D721Med (cell line): Measurements from ENCODE around the gene RFX3.

Source experiments
- DNase-seq: peaks from one replicate; pipeline ENCODE4 v3.0.0; 2011; ENCODE audit warnings: low spot score; ENCODE audit not compliant: insufficient read length
- FAIRE-seq: peaks from 2 replicates; lab custom pipeline; 2011; peaks lifted over from hg19 to GRCh38; lab: Jason Lieb, UNC
- TF ChIP-seq, protein P1 (sequence below): IDR thresholded peaks from 2 replicates; pipeline ENCODE4 v1.5.1; 2012; ENCODE audit warnings: mild to moderate bottlenecking, control low read depth; ENCODE audit not compliant: insufficient read depth; ENCODE audit errors: missing control alignments

Gene RFX3

DNA sequence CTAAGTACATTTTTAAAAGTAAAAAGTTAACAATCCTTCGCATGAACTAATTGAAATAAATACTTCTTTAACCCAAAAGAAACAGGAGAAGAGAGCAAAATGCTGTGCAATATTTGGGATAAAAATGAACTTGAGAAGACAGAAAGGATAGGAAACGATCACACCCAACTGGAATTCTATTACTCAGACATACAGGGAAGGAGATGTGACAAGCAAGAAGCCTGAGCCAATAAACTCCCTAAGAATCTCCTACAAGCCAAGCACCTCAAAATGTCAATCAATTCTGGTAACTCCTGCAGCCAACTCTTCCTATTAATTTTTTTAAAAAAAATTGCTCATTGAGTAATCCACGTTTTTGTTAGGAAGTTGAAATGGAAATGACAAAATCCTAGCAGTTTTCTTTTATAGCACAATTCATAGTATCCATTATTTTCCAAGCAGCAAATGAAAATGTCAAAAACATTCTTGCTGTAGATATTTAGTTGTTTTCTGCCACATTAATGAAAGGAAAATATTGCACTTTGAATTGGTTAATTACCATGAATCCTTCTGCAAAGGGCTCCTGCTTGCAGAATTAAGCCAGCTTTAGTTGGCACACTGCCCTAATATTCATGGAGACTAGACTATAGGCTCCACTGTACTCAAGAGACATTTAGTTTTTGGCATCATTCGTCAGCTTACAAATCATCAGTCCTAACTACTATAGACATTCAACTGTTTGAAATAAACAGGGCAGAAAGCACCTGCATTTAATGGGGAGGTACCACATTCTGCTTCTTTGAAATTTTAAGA is 89.0 kb downstream of the RFX3 start:
- FAIRE-seq = no peak
- TF ChIP-seq, protein P1, sequence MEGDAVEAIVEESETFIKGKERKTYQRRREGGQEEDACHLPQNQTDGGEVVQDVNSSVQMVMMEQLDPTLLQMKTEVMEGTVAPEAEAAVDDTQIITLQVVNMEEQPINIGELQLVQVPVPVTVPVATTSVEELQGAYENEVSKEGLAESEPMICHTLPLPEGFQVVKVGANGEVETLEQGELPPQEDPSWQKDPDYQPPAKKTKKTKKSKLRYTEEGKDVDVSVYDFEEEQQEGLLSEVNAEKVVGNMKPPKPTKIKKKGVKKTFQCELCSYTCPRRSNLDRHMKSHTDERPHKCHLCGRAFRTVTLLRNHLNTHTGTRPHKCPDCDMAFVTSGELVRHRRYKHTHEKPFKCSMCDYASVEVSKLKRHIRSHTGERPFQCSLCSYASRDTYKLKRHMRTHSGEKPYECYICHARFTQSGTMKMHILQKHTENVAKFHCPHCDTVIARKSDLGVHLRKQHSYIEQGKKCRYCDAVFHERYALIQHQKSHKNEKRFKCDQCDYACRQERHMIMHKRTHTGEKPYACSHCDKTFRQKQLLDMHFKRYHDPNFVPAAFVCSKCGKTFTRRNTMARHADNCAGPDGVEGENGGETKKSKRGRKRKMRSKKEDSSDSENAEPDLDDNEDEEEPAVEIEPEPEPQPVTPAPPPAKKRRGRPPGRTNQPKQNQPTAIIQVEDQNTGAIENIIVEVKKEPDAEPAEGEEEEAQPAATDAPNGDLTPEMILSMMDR = no peak

DNA sequence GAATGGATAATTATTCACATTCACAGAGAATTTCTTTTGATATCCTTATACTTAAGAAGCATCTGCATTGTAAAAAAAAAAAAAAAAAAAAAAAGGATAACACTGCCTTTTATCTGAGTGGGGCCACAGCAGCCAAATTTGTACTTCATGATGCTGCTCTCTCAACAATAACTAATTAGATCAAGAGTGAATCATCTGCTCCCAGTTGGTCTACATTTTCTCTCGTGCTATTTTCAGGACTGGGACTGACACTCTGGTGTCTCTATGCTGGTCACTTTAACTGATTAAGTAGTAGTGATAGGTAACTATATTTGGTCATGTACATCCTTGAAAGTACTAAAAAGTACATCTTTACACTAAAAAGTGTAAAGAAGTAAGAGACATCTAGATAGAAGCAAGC is 90.1 kb downstream of the RFX3 start:
- TF ChIP-seq, protein P1 = no peak
- FAIRE-seq = no peak
- no peak for DNase-seq

More for the DNA sequence above, 89.0 kb downstream of the RFX3 start:
- DNase-seq = no peak

DNA sequence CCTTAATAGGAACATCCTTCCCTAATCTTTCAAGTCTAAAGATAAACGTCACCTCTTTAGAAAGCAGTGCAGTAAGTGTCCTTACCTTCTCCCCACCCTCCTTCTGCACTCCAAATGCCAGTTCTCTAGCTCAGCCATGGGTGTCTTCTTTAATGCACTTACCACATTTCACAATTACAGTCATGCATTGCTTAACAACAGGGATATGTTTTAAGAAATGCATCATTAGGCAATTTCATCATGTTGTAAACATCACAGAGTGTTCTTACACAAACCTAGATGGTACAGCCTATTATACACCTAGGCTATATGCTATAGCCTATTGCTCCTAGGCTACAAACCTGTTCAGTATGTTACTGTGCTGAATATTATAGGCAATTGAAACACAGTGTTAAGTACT is 91.2 kb downstream of the RFX3 start:
- DNase-seq = no peak
- FAIRE-seq = no peak
- TF ChIP-seq, protein P1 = no peak

GRCh38 chr9:3433754-3434153 is 92.0 kb downstream of the RFX3 start:
- TF ChIP-seq, protein P1 = no peak
- FAIRE-seq (no peak), DNase-seq (no peak)

- TF ChIP-seq, protein P1 = no peak
- FAIRE-seq = no peak
- DNase-seq = no peak
Observed at GRCh38 chr9:3433066-3433465, 92.7 kb downstream of the RFX3 start.

GRCh38 chr9:3431890-3432289 is 93.9 kb downstream of the RFX3 start:
- DNase-seq (no peak), FAIRE-seq (no peak)
- TF ChIP-seq, protein P1 = no peak

DNA sequence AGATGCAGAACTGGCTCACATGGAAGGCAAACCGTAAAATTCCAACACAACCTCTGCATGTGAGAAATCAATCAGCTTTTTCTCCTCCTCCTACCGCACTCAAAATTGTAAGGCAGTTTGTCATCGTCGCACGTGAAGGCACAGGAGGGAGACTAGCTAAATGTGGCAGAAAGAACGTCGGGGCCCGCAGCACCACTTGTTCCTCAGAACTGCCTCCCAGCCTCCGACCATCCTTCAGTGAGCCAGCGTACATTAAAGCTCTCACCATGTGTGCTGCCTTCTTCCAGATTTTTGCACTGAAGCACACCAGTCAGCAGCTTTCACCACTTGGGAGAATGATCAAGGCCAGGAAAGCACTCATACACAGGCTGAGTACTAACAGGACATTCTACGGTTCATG is 105.9 kb downstream of the RFX3 start:
- FAIRE-seq (no peak), DNase-seq (no peak)
- TF ChIP-seq, protein P1 = no peak
